Measurements from ENCODE around the gene SLC2A4RG. TPM values are rescaled to one million over a fixed set of nuclear protein-coding genes. Genes with fewer than 3 reads are reported as not detected.
A peak's percentile ranks its signal among the peaks of the same experiment; 100 is the strongest.

SLC2A4RG gene, protein sequence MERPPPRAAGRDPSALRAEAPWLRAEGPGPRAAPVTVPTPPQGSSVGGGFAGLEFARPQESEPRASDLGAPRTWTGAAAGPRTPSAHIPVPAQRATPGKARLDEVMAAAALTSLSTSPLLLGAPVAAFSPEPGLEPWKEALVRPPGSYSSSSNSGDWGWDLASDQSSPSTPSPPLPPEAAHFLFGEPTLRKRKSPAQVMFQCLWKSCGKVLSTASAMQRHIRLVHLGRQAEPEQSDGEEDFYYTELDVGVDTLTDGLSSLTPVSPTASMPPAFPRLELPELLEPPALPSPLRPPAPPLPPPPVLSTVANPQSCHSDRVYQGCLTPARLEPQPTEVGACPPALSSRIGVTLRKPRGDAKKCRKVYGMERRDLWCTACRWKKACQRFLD
- total RNA-seq (33.4 TPM), polyA plus RNA-seq (66.1 TPM)
- long read RNA-seq, donor 1, partial matches to known transcripts: 0 of 1 reads
- long read RNA-seq, donor 1, other reads (novel, unspliced or antisense): 0 of 1 reads
- long read RNA-seq, donor 2, transcript SLC2A4RG-201 (8 exons, 1,731 nt): major isoform, 21 of 34 reads
- long read RNA-seq, donor 2, partial matches to known transcripts: 12 of 34 reads
- long read RNA-seq, donor 2, other reads (novel, unspliced or antisense): 0 of 34 reads
- long read RNA-seq, donor 3, transcript SLC2A4RG-201 (8 exons, 1,731 nt): major isoform, 13 of 14 reads
- long read RNA-seq, donor 3, partial matches to known transcripts: 0 of 14 reads
- long read RNA-seq, donor 3, other reads (novel, unspliced or antisense): 0 of 14 reads
- long read RNA-seq, donor 4, partial matches to known transcripts: 0 of 3 reads
- long read RNA-seq, donor 4, other reads (novel, unspliced or antisense): 0 of 3 reads
- long read RNA-seq, donor 5, transcript SLC2A4RG-201 (8 exons, 1,731 nt): major isoform, 11 of 12 reads
- long read RNA-seq, donor 5, partial matches to known transcripts: 0 of 12 reads
- long read RNA-seq, donor 5, other reads (novel, unspliced or antisense): 0 of 12 reads
- long read RNA-seq, donor 6, transcript SLC2A4RG-201 (8 exons, 1,731 nt): major isoform, 9 of 11 reads
- long read RNA-seq, donor 6, partial matches to known transcripts: 0 of 11 reads
- long read RNA-seq, donor 6, other reads (novel, unspliced or antisense): 0 of 11 reads
- long read RNA-seq, donor 7, transcript SLC2A4RG-201 (8 exons, 1,731 nt): major isoform, 5 of 7 reads
- long read RNA-seq, donor 7, partial matches to known transcripts: 0 of 7 reads
- long read RNA-seq, donor 7, other reads (novel, unspliced or antisense): 0 of 7 reads
- long read RNA-seq, donor 8, partial matches to known transcripts: 0 of 3 reads
- long read RNA-seq, donor 8, other reads (novel, unspliced or antisense): 0 of 3 reads
- long read RNA-seq, donor 9, partial matches to known transcripts: 0 of 2 reads
- long read RNA-seq, donor 9, other reads (novel, unspliced or antisense): 0 of 2 reads
- long read RNA-seq, donor 10, transcript SLC2A4RG-201 (8 exons, 1,731 nt): major isoform, 5 of 13 reads
- long read RNA-seq, donor 10, partial matches to known transcripts: 7 of 13 reads
- long read RNA-seq, donor 10, other reads (novel, unspliced or antisense): 0 of 13 reads

GRCh38 chr20:63739130-63740069, at the start of gene SLC2A4RG:
Gene SLC2A4RG (plus strand): TSS chr20:63739776. CDS start chr20:63739913, 137 bp downstream.
- Histone ChIP-seq H3K36me3 (ENCODE audit: control insufficient read depth in 2 of 2, insufficient read depth in 2 of 2, low read length in 1 of 2) (peaks cover 56 to 57% of the 10 kb centered on the region in 2 donors), H3K27me3 (ENCODE audit: control insufficient read depth in 2 of 2, insufficient read depth in 1 of 2, low read length in 1 of 2) (peaks cover 0 to 19% of the 10 kb centered on the region in 2 donors), H3K4me1 (ENCODE audit: control insufficient read depth in 2 of 2, insufficient read depth in 2 of 2, low read length in 2 of 2) (peaks cover 39 to 57% of the 10 kb centered on the region in 2 donors), H3K4me3 (ENCODE audit: low read length in 2 of 2) (peak within 1 kb of the TSS; percentile 88 to 90), H3K9me3 (ENCODE audit: control insufficient read depth in 2 of 2, insufficient read depth in 1 of 2, low read length in 1 of 2) (peaks cover 0 to 10% of the 10 kb centered on the region in 2 donors), H3K27ac (ENCODE audit: low read depth in 1 of 2, low read length in 1 of 2) (peak within 1 kb of the TSS; percentile 34 to 81)
- DNase-seq (ENCODE audit: low read depth in 6 of 9, low spot score in 9 of 9): peak in 1 of 9 donors; percentile 66
- 6% methylated on average over 135 of the region's 136 CpGs for WGBS

DNA sequence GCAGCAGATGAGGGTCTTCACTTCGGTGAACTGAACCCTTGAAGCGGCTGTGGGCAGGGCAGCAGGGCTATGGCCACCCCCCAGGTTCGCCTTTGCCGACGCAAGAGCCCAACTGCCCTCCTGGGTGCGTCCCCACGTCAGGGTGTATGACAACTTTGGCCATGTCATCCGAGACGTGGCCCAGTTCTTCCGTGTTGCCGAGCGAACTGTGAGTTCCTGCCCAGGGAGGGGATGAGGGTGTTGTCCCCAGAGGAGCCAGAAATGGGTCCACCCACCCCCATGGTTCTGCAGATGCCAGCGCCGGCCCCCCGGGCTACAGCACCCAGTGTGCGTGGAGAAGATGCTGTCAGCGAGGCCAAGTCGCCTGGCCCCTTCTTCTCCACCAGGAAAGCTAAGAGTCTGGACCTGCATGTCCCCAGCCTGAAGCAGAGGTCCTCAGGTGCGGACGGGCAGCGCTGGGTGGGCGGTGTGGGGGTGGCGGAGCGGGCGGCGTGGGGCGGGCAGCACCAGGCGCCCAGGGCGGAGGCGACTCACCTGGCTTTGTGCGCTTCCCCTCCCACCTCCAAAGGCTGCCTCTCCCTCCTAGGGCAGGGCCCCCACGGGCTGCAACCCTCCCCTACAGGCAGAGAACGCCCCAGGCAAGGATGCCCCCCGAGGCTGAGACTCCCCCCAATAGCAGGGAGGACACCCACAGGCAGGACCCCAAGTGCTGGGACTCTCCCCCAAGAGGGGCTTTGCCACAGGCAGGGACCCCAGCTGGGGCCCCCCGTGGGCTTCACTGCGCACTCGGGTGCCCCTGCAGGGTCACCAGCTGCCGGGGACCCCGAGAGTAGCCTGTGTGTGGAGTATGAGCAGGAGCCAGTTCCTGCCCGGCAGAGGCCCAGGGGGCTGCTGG, 49.3 kb upstream of the SLC2A4RG start:
- H3K4me1 ChIP-seq (ENCODE audit: control insufficient read depth in 2 of 2, insufficient read depth in 2 of 2, low read length in 2 of 2): peaks cover 0 to 21% of the 10 kb centered on the region in 2 donors
- H3K27me3 ChIP-seq (ENCODE audit: control insufficient read depth in 2 of 2, insufficient read depth in 1 of 2, low read length in 1 of 2): peaks cover 0 to 9% of the 10 kb centered on the region in 2 donors
- DNase-seq (ENCODE audit: low read depth in 6 of 9, low spot score in 9 of 9): no peak
- peaks cover 8 to 22% of the 10 kb centered on the region in 2 donors for H3K36me3 ChIP-seq (ENCODE audit: control insufficient read depth in 2 of 2, insufficient read depth in 2 of 2, low read length in 1 of 2)
- no peak overlapping the region for H3K27ac ChIP-seq (ENCODE audit: low read depth in 1 of 2, low read length in 1 of 2)
- no peaks in the 10 kb centered on the region for H3K9me3 ChIP-seq (ENCODE audit: control insufficient read depth in 2 of 2, insufficient read depth in 1 of 2, low read length in 1 of 2)
- no peak overlapping the region for H3K4me3 ChIP-seq (ENCODE audit: low read length in 2 of 2)
- 95% methylated on average over 40 of the region's 40 CpGs for WGBS

- Histone ChIP-seq H3K4me1 (ENCODE audit: control insufficient read depth in 2 of 2, insufficient read depth in 2 of 2, low read length in 2 of 2) (peaks cover 5 to 29% of the 10 kb centered on the region in 2 donors), H3K36me3 (ENCODE audit: control insufficient read depth in 2 of 2, insufficient read depth in 2 of 2, low read length in 1 of 2) (peaks cover 8 to 26% of the 10 kb centered on the region in 2 donors), H3K4me3 (ENCODE audit: low read length in 2 of 2) (no peak overlapping the region), H3K27me3 (ENCODE audit: control insufficient read depth in 2 of 2, insufficient read depth in 1 of 2, low read length in 1 of 2) (peaks cover 0 to 9% of the 10 kb centered on the region in 2 donors), H3K9me3 (ENCODE audit: control insufficient read depth in 2 of 2, insufficient read depth in 1 of 2, low read length in 1 of 2) (no peaks in the 10 kb centered on the region), H3K27ac (ENCODE audit: low read depth in 1 of 2, low read length in 1 of 2) (no peak overlapping the region)
- DNase-seq (ENCODE audit: low read depth in 6 of 9, low spot score in 9 of 9): no peak
- 91% methylated on average over 24 of the region's 24 CpGs for WGBS
These were observed 48.5 kb upstream of the SLC2A4RG start for GRCh38 chr20:63690898-63691710.

DNA sequence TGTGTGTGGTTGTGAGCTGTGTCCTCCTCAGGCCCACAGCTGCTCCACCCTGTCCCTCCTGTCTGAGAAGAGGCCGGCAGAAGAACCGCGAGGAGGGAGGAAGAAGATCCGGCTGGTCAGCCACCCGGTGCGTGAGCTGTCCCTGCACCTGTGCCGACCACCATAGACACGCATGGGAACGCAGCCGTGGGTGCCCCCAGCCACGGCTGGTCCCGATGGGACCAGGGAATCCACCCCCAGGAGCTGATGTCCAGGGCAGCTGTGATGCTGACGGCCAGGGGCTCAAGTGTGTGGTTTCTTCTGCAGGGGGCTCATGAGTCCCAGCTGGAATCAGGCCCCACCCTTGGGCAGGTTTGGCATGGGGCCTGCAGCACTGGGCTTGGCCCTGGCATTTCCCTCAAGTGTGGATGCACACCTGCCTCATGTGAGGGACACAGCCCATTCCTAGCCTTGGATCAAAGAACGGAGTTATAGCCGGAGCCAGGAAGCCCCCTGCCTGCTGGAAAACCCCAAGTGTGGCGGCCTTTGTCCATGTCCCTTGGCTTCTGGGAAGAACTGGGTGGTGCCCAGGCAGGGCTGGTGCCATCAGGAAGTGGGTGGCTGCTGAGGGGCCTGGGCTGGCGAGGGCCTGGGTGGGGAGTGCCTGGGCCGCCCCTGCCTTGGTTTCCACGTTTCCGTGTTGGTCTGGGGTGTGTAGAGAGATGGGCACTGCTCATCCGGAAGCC, 47.7 kb upstream of the SLC2A4RG start:
- Histone ChIP-seq H3K4me3 (ENCODE audit: low read length in 2 of 2) (no peak overlapping the region), H3K27ac (ENCODE audit: low read depth in 1 of 2, low read length in 1 of 2) (no peak overlapping the region), H3K27me3 (ENCODE audit: control insufficient read depth in 2 of 2, insufficient read depth in 1 of 2, low read length in 1 of 2) (peaks cover 0 to 6% of the 10 kb centered on the region in 2 donors), H3K9me3 (ENCODE audit: control insufficient read depth in 2 of 2, insufficient read depth in 1 of 2, low read length in 1 of 2) (no peaks in the 10 kb centered on the region), H3K4me1 (ENCODE audit: control insufficient read depth in 2 of 2, insufficient read depth in 2 of 2, low read length in 2 of 2) (peaks cover 10 to 31% of the 10 kb centered on the region in 2 donors), H3K36me3 (ENCODE audit: control insufficient read depth in 2 of 2, insufficient read depth in 2 of 2, low read length in 1 of 2) (peaks cover 8 to 26% of the 10 kb centered on the region in 2 donors)
- no peak for DNase-seq (ENCODE audit: low read depth in 6 of 9, low spot score in 9 of 9)
- 96% methylated on average over 21 of the region's 21 CpGs for WGBS

GRCh38 chr20:63692436-63693082, 47.0 kb upstream of the SLC2A4RG start:
- no peak for DNase-seq (ENCODE audit: low read depth in 6 of 9, low spot score in 9 of 9)
- H3K36me3 ChIP-seq (ENCODE audit: control insufficient read depth in 2 of 2, insufficient read depth in 2 of 2, low read length in 1 of 2): peaks cover 8 to 26% of the 10 kb centered on the region in 2 donors
- peaks cover 15 to 31% of the 10 kb centered on the region in 2 donors for H3K4me1 ChIP-seq (ENCODE audit: control insufficient read depth in 2 of 2, insufficient read depth in 2 of 2, low read length in 2 of 2)
- peak overlapping the region in 1 of 2 donors; percentile 11 for H3K27ac ChIP-seq (ENCODE audit: low read depth in 1 of 2, low read length in 1 of 2)
- peaks cover 0 to 5% of the 10 kb centered on the region in 2 donors for H3K27me3 ChIP-seq (ENCODE audit: control insufficient read depth in 2 of 2, insufficient read depth in 1 of 2, low read length in 1 of 2)
- WGBS: 95% methylated on average over 20 of the region's 20 CpGs
- H3K9me3 ChIP-seq (ENCODE audit: control insufficient read depth in 2 of 2, insufficient read depth in 1 of 2, low read length in 1 of 2): no peaks in the 10 kb centered on the region
- no peak overlapping the region for H3K4me3 ChIP-seq (ENCODE audit: low read length in 2 of 2)

DNA sequence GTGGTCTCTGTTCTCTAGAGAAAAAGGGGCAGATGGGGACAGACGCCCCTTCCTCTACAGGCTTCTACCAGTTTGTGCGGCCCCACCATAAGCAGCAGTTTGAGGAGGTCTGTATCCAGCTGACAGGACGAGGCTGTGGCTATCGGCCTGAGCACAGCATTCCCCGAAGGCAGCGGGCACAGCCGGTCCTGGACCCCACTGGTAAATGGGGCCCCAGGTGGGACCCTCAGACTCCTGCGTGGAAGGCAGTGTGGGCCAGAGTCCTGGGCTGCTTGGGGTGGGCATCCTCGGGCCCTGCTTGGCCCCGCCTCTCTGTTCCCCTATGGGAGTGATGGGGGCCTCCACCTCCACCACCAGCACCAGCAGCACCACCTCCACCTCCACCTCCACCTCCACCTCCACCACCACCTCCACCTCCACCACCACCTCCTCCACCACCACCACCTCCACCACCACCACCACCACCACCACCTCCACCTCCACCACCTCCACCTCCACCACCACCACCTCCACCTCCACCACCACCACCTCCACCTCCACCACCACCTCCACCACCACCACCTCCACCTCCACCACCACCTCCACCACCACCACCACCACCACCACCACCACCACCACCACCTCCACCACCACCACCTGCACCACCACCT, 46.4 kb upstream of the SLC2A4RG start:
- no peaks in the 10 kb centered on the region for H3K9me3 ChIP-seq (ENCODE audit: control insufficient read depth in 2 of 2, insufficient read depth in 1 of 2, low read length in 1 of 2)
- no peak overlapping the region for H3K4me3 ChIP-seq (ENCODE audit: low read length in 2 of 2)
- H3K27me3 ChIP-seq (ENCODE audit: control insufficient read depth in 2 of 2, insufficient read depth in 1 of 2, low read length in 1 of 2): peaks cover 0 to 5% of the 10 kb centered on the region in 2 donors
- no peak for DNase-seq (ENCODE audit: low read depth in 6 of 9, low spot score in 9 of 9)
- 94% methylated on average over 10 of the region's 10 CpGs for WGBS
- H3K36me3 ChIP-seq (ENCODE audit: control insufficient read depth in 2 of 2, insufficient read depth in 2 of 2, low read length in 1 of 2): peaks cover 10 to 29% of the 10 kb centered on the region in 2 donors
- H3K27ac ChIP-seq (ENCODE audit: low read depth in 1 of 2, low read length in 1 of 2): no peak overlapping the region
- H3K4me1 ChIP-seq (ENCODE audit: control insufficient read depth in 2 of 2, insufficient read depth in 2 of 2, low read length in 2 of 2): peaks cover 15 to 32% of the 10 kb centered on the region in 2 donors

All from thymus (tissue), 14 donors.